Measurements from ENCODE around the gene CKAP2.
A peak's percentile ranks its signal among the peaks of the same experiment; 100 is the strongest.
"Not testable (repeated sequence)": the region's sequence is repeated elsewhere in the genome, so short reads cannot be mapped to it uniquely, and the experiment has no call there.

CKAP2 gene

GRCh38 chr13:52451135-52451804, 4.0 kb upstream of the CKAP2 start:
- DNase-seq (ENCODE audit: low spot score) = no peak

GRCh38 chr13:52452470-52452869, 2.8 kb upstream of the CKAP2 start:
- no peak for DNase-seq (ENCODE audit: low spot score)

GRCh38 chr13:52454459-52454819, 839 bp upstream of the CKAP2 start:
- DNase-seq (ENCODE audit: low spot score) = no peak

GRCh38 chr13:52455677-52456041, 381 bp downstream of the CKAP2 start:
- DNase-seq (ENCODE audit: low spot score) = peak; percentile 88

- DNase-seq (ENCODE audit: low spot score) = peak; percentile 20
Measured at GRCh38 chr13:52459668-52460067, 4.4 kb downstream of the CKAP2 start.

- no peak for DNase-seq (ENCODE audit: low spot score)
Measured at GRCh38 chr13:52461265-52461664, 6.0 kb downstream of the CKAP2 start.

GRCh38 chr13:52463526-52463925, 8.2 kb downstream of the CKAP2 start:
- no peak for DNase-seq (ENCODE audit: low spot score)

GRCh38 chr13:52468487-52468886, 13.2 kb downstream of the CKAP2 start:
- DNase-seq (ENCODE audit: low spot score) = not testable (repeated sequence)

GRCh38 chr13:52480677-52481428, 25.6 kb downstream of the CKAP2 start:
- not testable (repeated sequence) for DNase-seq (ENCODE audit: low spot score)

- not testable (repeated sequence) for DNase-seq (ENCODE audit: low spot score)
Measured at GRCh38 chr13:52487078-52487477, 31.8 kb downstream of the CKAP2 start.

GRCh38 chr13:52488763-52489162, 33.5 kb downstream of the CKAP2 start:
- not testable (repeated sequence) for DNase-seq (ENCODE audit: low spot score)

GRCh38 chr13:52491015-52491414, 35.7 kb downstream of the CKAP2 start:
- DNase-seq (ENCODE audit: low spot score) = not testable (repeated sequence)

- DNase-seq (ENCODE audit: low spot score) = not testable (repeated sequence)
Measured at GRCh38 chr13:52494241-52494640, 39.0 kb downstream of the CKAP2 start.

GRCh38 chr13:52497979-52498378, 42.7 kb downstream of the CKAP2 start:
- not testable (repeated sequence) for DNase-seq (ENCODE audit: low spot score)

- DNase-seq (ENCODE audit: low spot score) = not testable (repeated sequence)
Measured at GRCh38 chr13:52502277-52502676, 47.0 kb downstream of the CKAP2 start.

GRCh38 chr13:52505843-52506242, 50.6 kb downstream of the CKAP2 start:
- DNase-seq (ENCODE audit: low spot score) = not testable (repeated sequence)

- not testable (repeated sequence) for DNase-seq (ENCODE audit: low spot score)
Measured at GRCh38 chr13:52509532-52509931, 54.3 kb downstream of the CKAP2 start.

GRCh38 chr13:52510221-52510797, 55.0 kb downstream of the CKAP2 start:
- DNase-seq (ENCODE audit: low spot score) = not testable (repeated sequence)

GRCh38 chr13:52511598-52511997, 56.3 kb downstream of the CKAP2 start:
- not testable (repeated sequence) for DNase-seq (ENCODE audit: low spot score)

GRCh38 chr13:52513957-52514596, 58.8 kb downstream of the CKAP2 start:
- not testable (repeated sequence) for DNase-seq (ENCODE audit: low spot score)

- DNase-seq (ENCODE audit: low spot score) = not testable (repeated sequence)
Measured at GRCh38 chr13:52523323-52523722, 68.0 kb downstream of the CKAP2 start.

Data from GM03348 (cell line).